GM12878 (cell line): Measurements from ENCODE around the gene ADSS1. TPM values are rescaled to one million over a fixed set of nuclear protein-coding genes. Genes with fewer than 3 reads are reported as not detected.

Experiments used
- ATAC-seq: fragments of 200-7000 bp; cut with Tn5 transposase; 3 replicates; pipeline ENCODE4 v1.9.1; 2020; ENCODE audit warnings: mild to moderate bottlenecking, moderate library complexity
- BruUV-seq: library from RNA; stranded (reverse); fragments of 400-500 nt; replicated peaks from 2 replicates; lab custom pipeline; 2021; lab: Mats Ljungman, UMichigan
- CTCF ChIA-PET: fragments of 300-600 bp; sonication (Branson Sonifier 250); formaldehyde crosslinking; extraction: SDS; loops from one replicate; lab custom pipeline; 2021; ENCODE audit warnings: inconsistent platforms; lab: Yijun Ruan, JAX
- POLR2A ChIA-PET: fragments of 350-600 bp; formaldehyde crosslinking; extraction: SDS; loops from one replicate; lab custom pipeline; 2021; ENCODE audit warnings: inconsistent platforms; lab: Charles Lee
- RAD21 ChIA-PET: fragments of 300-600 bp; sonication (Branson Sonifier 250); formaldehyde crosslinking; loops from one replicate; lab custom pipeline; 2023; ENCODE audit warnings: antibody characterized with exemption; ENCODE audit not compliant: unreplicated experiment; lab: Charles Lee
- SMC1A ChIA-PET: fragments of 300-600 bp; sonication (Branson Sonifier 250); formaldehyde crosslinking; loops from one replicate; lab custom pipeline; 2023; ENCODE audit not compliant: unreplicated experiment, uncharacterized antibody; lab: Charles Lee
- DNase-seq: peaks from one replicate; pipeline ENCODE4 v3.0.0-alpha.2; 2011; ENCODE audit warnings: low read depth, low spot score
- FAIRE-seq: peaks from 3 replicates; lab custom pipeline; 2011; peaks lifted over from hg19 to GRCh38; lab: Jason Lieb, UNC
- H2AFZ ChIP-seq: 2 replicates; pipeline ENCODE4 v1.6.0; 2011; ENCODE audit warnings: low read depth, low read length, control low read depth; ENCODE audit not compliant: control insufficient read depth
- H3K27ac ChIP-seq: 2 replicates; pipeline ENCODE4 v1.5.1; 2011; ENCODE audit warnings: control low read depth; ENCODE audit not compliant: control insufficient read depth, insufficient read depth
- H3K27me3 ChIP-seq, 2 experiments: replicated peaks in 1 of 2; 2 replicates each; pipeline versions ENCODE4 v1.6.0 to v1.6.1; 2011; ENCODE audit warnings: low read length in 1 of 2; ENCODE audit not compliant: control insufficient read depth in 2 of 2, insufficient read depth in 2 of 2
- H3K36me3 ChIP-seq, 2 experiments: 2 replicates each; pipeline ENCODE4 v1.5.1; 2011; ENCODE audit warnings: low read length in 1 of 2; ENCODE audit not compliant: control insufficient read depth in 2 of 2, insufficient read depth in 2 of 2
- H3K4me1 ChIP-seq: 2 replicates; pipeline ENCODE4 v1.6.1; 2011; ENCODE audit warnings: mild to moderate bottlenecking, low read length, moderate library complexity, mixed read lengths; ENCODE audit not compliant: control insufficient read depth, insufficient read depth
- H3K4me2 ChIP-seq: 2 replicates; pipeline ENCODE4 v1.6.0; 2011; ENCODE audit warnings: control low read depth; ENCODE audit not compliant: control insufficient read depth, insufficient read depth
- H3K4me3 ChIP-seq: fragments of 200-600 bp; sonication (generic); 2 replicates; pipeline ENCODE4 v1.5.1; 2016
- H3K79me2 ChIP-seq: 2 replicates; pipeline ENCODE4 v1.6.0; 2011; ENCODE audit warnings: low read length; ENCODE audit not compliant: control insufficient read depth, insufficient read depth
- H3K9ac ChIP-seq: 2 replicates; pipeline ENCODE4 v1.8.0; 2011; ENCODE audit warnings: low read length, control low read depth, mixed read lengths; ENCODE audit not compliant: control insufficient read depth, insufficient read depth
- H3K9me3 ChIP-seq: replicated peaks from 3 replicates; pipeline ENCODE4 v1.5.1; 2011; ENCODE audit warnings: mild to moderate bottlenecking, low read length; ENCODE audit not compliant: control insufficient read depth, insufficient read depth
- H4K20me1 ChIP-seq: 2 replicates; pipeline ENCODE4 v1.6.0; 2011; ENCODE audit not compliant: control insufficient read depth, insufficient read depth
- FOXM1 ChIP-seq: IDR thresholded peaks from 2 replicates; pipeline ENCODE4 v1.6.1; 2012; ENCODE audit warnings: low read depth, mild to moderate bottlenecking, inconsistent platforms, low read length, moderate library complexity
- NFYA ChIP-seq: IDR thresholded peaks from 2 replicates; pipeline ENCODE4 v1.6.1; 2011; ENCODE audit warnings: low read depth, mild to moderate bottlenecking, low read length, improper control_type of control experiment, borderline replicate concordance
- NR2F1 ChIP-seq: fragments of 450-650 bp; conservative IDR thresholded peaks from 2 replicates; pipeline ENCODE4 v1.6.1; 2017; ENCODE audit warnings: mild to moderate bottlenecking
- REST ChIP-seq: IDR thresholded peaks from 2 replicates; pipeline ENCODE4 v1.6.1; 2012; ENCODE audit warnings: mild to moderate bottlenecking, low read depth, low read length
- STAT1 ChIP-seq: fragments of 450-650 bp; conservative IDR thresholded peaks from 2 replicates; pipeline ENCODE4 v1.6.1; 2014; ENCODE audit warnings: antibody characterized with exemption, mild to moderate bottlenecking
- SUPT20H ChIP-seq: IDR thresholded peaks from 2 replicates; pipeline ENCODE4 v1.6.1; 2011; ENCODE audit warnings: low read depth, mild to moderate bottlenecking, low read length, moderate library complexity, borderline replicate concordance; ENCODE audit not compliant: control insufficient read depth
- ZSCAN29 ChIP-seq: fragments of 450-650 bp; IDR thresholded peaks from 2 replicates; pipeline ENCODE4 v1.6.1; 2017; ENCODE audit warnings: mild to moderate bottlenecking, moderate library complexity
- WGBS: methylation state at CpG from one replicate; pipeline ENCODE4 v1.1.6; 2016; ENCODE audit warnings: low lambda C conversion rate; ENCODE audit not compliant: insufficient replicate concordance, insufficient coverage; ENCODE audit errors: missing lambda C conversion rate; 5-methylcytosine and 5-hydroxymethylcytosine counted together
- in situ Hi-C: fragments of 300-500 bp; cut with MboI; formaldehyde crosslinking; loops from 9 replicates; pipeline ENCODE4 v1.14.3; 2018; ENCODE audit warnings: mixed read lengths
- intact Hi-C: fragments of 100-400 bp; cut with micrococcal nuclease; formaldehyde crosslinking; loops from one replicate; pipeline ENCODE4 v1.14.2; 2022; ENCODE audit not compliant: unreplicated experiment
- polyA plus RNA-seq, 11 experiments: library from polyadenylated mRNA; depleted of rRNA in 4 of 11; unstranded in 6 of 11; stranded (reverse) in 5 of 11; fragments of >200 nt; fragmentation: Nextera tagmentation in 4 of 11; fragmentation: Illumina TruSeq in 1 of 11; extraction: Ambion mirVana in 4 of 11; extraction: Trizol in 1 of 11; gene quantifications; 1 replicate in 1 of 11; 2 replicates in 10 of 11; pipeline versions ENCODE4 v1.2.1 to v1.2.3, GENCODE V29; 2011 to 2016; ENCODE audit warnings: inconsistent platforms in 2 of 11, missing spikeins in 2 of 11, low read depth in 1 of 11
- total RNA-seq, 4 experiments: library from RNA; depleted of rRNA in 3 of 4; stranded (reverse); fragments of >200 nt in 3 of 4; fragmentation: Illumina TruSeq in 1 of 4; extraction: Trizol in 1 of 4; gene quantifications; 2 replicates each; pipeline versions ENCODE4 v1.2.1 to v1.2.3, GENCODE V29; 2013 to 2021
- TF ChIP-seq, protein P1 (sequence below): fragments of 450-650 bp; IDR thresholded peaks from 2 replicates; pipeline ENCODE4 v1.6.1; 2016; ENCODE audit warnings: mild to moderate bottlenecking

ADSS1 gene
- total and polyA plus RNA-seq, 10 of the 15 experiments (the other 5 are each of a cell fraction or from before 2014, with no cell fraction given), result 0.11 to 0.45 (median 0.28) TPM; not detected in 5

DNA sequence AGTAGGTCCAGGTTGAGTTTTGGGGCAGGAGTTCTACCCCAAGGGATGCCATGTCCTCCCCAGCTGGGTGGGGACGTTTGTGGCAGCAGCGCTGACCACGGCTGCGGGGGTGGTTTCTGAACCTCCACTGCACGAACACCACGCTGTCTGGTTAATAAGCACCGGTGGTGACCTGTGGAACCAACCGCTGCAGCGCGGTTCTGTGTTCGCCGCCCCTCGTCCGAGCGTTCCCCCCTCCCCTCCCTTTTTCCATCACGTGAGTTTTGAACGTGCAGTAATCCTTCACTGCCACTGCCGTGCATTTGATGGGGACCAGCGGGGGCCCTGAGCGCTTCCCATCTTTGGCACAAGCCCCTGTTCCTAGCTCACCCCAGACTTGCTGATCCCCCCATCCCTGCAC, 6.4 kb upstream of the ADSS1 start:
- WGBS, result 77% methylated on average over 20 of the region's 20 CpGs
- DNase-seq (no peak), ATAC-seq (no peak), FAIRE-seq (no peak)
- RAD21 ChIA-PET, result no interaction called here
- Histone ChIP-seq H3K4me2 (no peak overlapping the region), H2AFZ (no peak overlapping the region), H3K4me1 (no peaks in the 10 kb centered on the region), H3K9ac (no peak overlapping the region), H3K27ac (no peak overlapping the region), H4K20me1 (no peaks in the 10 kb centered on the region), H3K9me3 (no peaks in the 10 kb centered on the region), H3K79me2 (no peaks in the 10 kb centered on the region), H3K27me3 (no peaks in the 10 kb centered on the region), H3K4me3 (no peak overlapping the region), H3K36me3 (no peaks in the 10 kb centered on the region)
- in situ Hi-C loops, result no loop called here
- intact Hi-C loops, result no loop called here
- TF ChIP-seq SUPT20H, result no peak
- SMC1A ChIA-PET, result no interaction called here
- BruUV-seq, result no TSS peak
- CTCF ChIA-PET, result no interaction called here
- POLR2A ChIA-PET, result no interaction called here

DNA sequence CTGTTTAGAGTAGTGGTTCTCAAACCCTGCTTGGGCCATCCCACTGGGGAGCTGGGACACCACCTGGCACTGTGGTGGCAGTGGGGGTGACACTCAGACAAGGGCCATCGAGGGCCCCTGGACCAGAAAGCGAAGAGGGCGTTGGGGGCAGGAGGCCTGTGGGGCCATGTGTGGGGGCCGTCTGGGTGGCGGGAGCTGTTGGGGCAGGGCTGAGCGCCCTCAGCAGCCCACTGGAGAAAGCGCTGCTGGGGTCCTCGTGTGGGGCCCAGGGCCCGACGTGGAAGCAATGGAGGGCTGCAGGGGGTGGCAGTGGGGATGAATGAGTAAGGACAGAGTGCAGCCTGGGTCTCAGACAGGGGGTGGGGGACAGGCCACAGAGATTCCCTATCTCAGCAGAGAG, 5.9 kb upstream of the ADSS1 start:
- BruUV-seq, result no TSS peak
- intact Hi-C loops, result no loop called here
- 78% methylated on average over 5 of the region's 10 CpGs for WGBS

More for the DNA sequence above, 5.9 kb upstream of the ADSS1 start:
- Histone ChIP-seq H2AFZ (no peak overlapping the region), H3K36me3 (no peaks in the 10 kb centered on the region), H3K79me2 (no peaks in the 10 kb centered on the region), H3K27ac (no peak overlapping the region), H3K4me1 (no peaks in the 10 kb centered on the region), H3K9me3 (no peaks in the 10 kb centered on the region), H3K27me3 (no peaks in the 10 kb centered on the region), H3K9ac (no peak overlapping the region), H4K20me1 (no peaks in the 10 kb centered on the region), H3K4me2 (no peak overlapping the region), H3K4me3 (no peak overlapping the region)
- ChIA-PET POLR2A (no interaction called here), CTCF (no interaction called here), SMC1A (no interaction called here), RAD21 (no interaction called here)
- in situ Hi-C loops, result no loop called here
- no peak for DNase-seq
- FAIRE-seq, result no peak
- TF ChIP-seq NR2F1 (no peak), FOXM1 (no peak), REST (no peak), STAT1 (no peak), ZSCAN29 (no peak), NFYA (no peak)
- TF ChIP-seq, protein P1, sequence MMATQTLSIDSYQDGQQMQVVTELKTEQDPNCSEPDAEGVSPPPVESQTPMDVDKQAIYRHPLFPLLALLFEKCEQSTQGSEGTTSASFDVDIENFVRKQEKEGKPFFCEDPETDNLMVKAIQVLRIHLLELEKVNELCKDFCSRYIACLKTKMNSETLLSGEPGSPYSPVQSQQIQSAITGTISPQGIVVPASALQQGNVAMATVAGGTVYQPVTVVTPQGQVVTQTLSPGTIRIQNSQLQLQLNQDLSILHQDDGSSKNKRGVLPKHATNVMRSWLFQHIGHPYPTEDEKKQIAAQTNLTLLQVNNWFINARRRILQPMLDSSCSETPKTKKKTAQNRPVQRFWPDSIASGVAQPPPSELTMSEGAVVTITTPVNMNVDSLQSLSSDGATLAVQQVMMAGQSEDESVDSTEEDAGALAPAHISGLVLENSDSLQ, result no peak
- ATAC-seq, result no peak
